ENCODE measurements around the gene NUP214.
"Not testable (repeated sequence)": the region's sequence is repeated elsewhere in the genome, so short reads cannot be mapped to it uniquely, and the experiment has no call there.

NUP214 gene

GRCh38 chr9:131197160-131197911, 72.0 kb downstream of the NUP214 start:
- no peak for DNase-seq (ENCODE audit: low read depth)

GRCh38 chr9:131198041-131198715, 72.8 kb downstream of the NUP214 start:
- no peak for DNase-seq (ENCODE audit: low read depth)

- DNase-seq (ENCODE audit: low read depth), result no peak
Observed at GRCh38 chr9:131201856-131202255, 76.5 kb downstream of the NUP214 start.

- DNase-seq (ENCODE audit: low read depth), result no peak
Observed at GRCh38 chr9:131203431-131204218, 78.2 kb downstream of the NUP214 start.

GRCh38 chr9:131204285-131204684, 78.9 kb downstream of the NUP214 start:
- DNase-seq (ENCODE audit: low read depth), result no peak

GRCh38 chr9:131206495-131206894, 81.1 kb downstream of the NUP214 start:
- no peak for DNase-seq (ENCODE audit: low read depth)

GRCh38 chr9:131211920-131212319, 86.5 kb downstream of the NUP214 start:
- DNase-seq (ENCODE audit: low read depth), result not testable (repeated sequence)

GRCh38 chr9:131214286-131214856, 89.0 kb downstream of the NUP214 start:
- DNase-seq (ENCODE audit: low read depth), result no peak

GRCh38 chr9:131214876-131215275, 89.5 kb downstream of the NUP214 start:
- DNase-seq (ENCODE audit: low read depth), result no peak

GRCh38 chr9:131216806-131217205, 91.4 kb downstream of the NUP214 start:
- no peak for DNase-seq (ENCODE audit: low read depth)

- no peak for DNase-seq (ENCODE audit: low read depth)
Observed at GRCh38 chr9:131217331-131218031, 92.1 kb downstream of the NUP214 start.

GRCh38 chr9:131218370-131218769, 93.0 kb downstream of the NUP214 start:
- DNase-seq (ENCODE audit: low read depth), result no peak

GRCh38 chr9:131220485-131220884, 95.1 kb downstream of the NUP214 start:
- DNase-seq (ENCODE audit: low read depth), result no peak

- DNase-seq (ENCODE audit: low read depth), result no peak
Observed at GRCh38 chr9:131222460-131222859, 97.1 kb downstream of the NUP214 start.

GRCh38 chr9:131226226-131226625, 100.8 kb downstream of the NUP214 start:
- no peak for DNase-seq (ENCODE audit: low read depth)

GRCh38 chr9:131227112-131227958, 101.9 kb downstream of the NUP214 start:
- peak; percentile 52 for DNase-seq (ENCODE audit: low read depth)

GRCh38 chr9:131227959-131228460, 102.6 kb downstream of the NUP214 start:
- no peak for DNase-seq (ENCODE audit: low read depth)

GRCh38 chr9:131228988-131229387, 103.6 kb downstream of the NUP214 start:
- DNase-seq (ENCODE audit: low read depth), result peak; percentile 90

- DNase-seq (ENCODE audit: low read depth), result no peak
Observed at GRCh38 chr9:131233556-131233955, 108.2 kb downstream of the NUP214 start.

- DNase-seq (ENCODE audit: low read depth), result no peak
Observed at GRCh38 chr9:131233995-131234394, 108.6 kb downstream of the NUP214 start.

Measured in iris pigment epithelial cell (primary cell).